Left forelimb (tissue), 1 donor: ENCODE results near the gene NKD1.

Experiments used
- DNase-seq: peaks from one replicate; pipeline ENCODE4 v3.0.0-alpha.2; 2018; ENCODE audit warnings: low spot score

The NKD1 gene

DNA sequence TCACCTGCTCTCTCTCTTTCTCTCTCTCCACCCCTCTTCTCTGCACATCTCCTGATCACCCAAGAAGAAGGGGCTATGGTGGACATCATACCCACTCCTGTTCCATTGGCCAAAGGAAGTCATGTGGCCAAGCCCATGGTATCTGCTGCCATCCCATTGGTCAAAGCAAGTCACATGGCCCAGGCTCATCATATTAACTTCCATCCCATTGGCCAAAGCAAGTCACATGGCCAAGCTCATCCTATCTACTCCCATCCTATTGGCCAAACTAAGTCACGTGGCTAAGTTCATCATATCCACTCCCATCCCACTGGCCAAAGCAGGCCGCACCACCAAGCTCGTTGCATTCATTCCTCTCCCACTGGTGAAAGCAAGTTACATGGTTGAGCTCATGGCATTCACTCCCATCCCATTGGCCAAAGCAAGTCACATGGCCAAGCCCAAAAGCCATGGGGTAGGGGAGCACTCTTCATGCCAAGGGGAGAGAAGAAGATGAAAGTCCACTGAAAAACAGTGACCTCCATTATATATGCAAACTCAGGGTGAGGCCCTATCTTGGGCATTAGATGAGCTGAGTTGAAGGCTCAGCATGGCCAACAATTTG is 103.7 kb downstream of the NKD1 start:
- no peak for DNase-seq

DNA sequence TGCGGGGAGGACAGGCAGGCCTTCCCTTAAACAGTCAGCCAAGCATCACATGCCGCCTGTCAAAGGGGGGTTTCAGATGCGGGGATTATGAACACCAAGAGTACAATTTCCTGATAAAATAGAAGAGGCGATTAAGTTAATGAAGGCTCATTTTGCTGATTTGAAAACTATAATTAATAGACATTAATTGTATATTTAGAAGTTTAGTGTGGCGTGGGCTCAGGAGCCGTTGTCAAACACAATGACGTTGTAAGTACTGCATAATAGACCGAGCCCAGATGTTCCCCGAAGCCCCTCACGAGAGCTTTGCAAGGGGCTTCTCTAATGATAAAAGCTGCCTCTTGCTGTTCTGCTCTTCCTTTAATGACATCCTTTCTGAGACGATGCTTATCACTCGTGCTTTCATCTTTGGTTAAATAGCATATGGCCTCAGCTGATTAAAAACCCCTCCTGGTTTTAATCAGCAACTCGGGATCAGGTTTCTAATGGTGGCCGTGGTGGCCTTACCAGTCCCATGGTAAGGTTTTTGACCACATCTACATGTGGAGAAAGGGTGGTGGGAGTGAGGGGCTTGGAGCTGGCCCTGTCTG is 104.7 kb downstream of the NKD1 start:
- no peak for DNase-seq

GRCh38 chr16:50653633-50654519 is 105.7 kb downstream of the NKD1 start:
- no peak for DNase-seq

- DNase-seq: no peak
Observed at GRCh38 chr16:50655558-50656055, 107.4 kb downstream of the NKD1 start.

DNA sequence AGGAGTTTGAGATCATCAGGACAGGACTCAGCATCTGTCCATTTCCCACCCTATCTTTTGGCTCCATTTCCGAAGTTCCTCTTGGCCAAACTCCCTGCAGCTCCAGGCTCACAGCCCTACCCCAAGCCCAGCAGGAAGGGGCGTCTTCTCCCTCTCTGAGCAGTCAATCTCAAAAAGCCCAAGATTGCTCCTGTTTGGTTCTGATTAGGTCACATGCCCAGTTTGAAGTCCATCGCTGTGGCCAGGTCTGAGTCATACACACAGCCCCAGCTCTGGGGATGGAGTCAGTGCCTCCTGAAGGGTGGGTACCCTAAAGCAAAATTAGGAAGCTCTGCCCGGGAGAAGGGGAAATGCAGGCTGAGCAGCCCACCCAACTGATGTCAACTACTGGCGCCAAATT is 109.0 kb downstream of the NKD1 start:
- DNase-seq: no peak

DNA sequence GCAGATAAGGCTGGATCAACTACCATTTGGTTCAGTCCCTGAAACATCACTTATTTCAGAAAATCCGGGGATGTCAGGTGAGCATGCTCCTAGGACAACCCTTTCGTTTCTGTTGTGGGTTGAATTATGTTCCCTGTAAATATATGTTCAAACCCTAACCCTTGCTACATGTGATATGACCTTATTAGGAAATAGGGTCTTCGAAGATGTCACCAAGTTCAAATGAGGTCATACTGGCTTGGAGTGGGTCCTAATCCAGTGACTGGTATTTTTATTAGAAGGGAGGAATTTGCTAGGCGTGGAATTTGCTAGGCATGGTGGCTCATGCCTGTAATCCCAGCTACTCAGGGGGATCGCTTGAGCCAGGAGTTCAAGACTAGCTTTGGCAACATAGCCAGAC is 111.6 kb downstream of the NKD1 start:
- DNase-seq: no peak

DNA sequence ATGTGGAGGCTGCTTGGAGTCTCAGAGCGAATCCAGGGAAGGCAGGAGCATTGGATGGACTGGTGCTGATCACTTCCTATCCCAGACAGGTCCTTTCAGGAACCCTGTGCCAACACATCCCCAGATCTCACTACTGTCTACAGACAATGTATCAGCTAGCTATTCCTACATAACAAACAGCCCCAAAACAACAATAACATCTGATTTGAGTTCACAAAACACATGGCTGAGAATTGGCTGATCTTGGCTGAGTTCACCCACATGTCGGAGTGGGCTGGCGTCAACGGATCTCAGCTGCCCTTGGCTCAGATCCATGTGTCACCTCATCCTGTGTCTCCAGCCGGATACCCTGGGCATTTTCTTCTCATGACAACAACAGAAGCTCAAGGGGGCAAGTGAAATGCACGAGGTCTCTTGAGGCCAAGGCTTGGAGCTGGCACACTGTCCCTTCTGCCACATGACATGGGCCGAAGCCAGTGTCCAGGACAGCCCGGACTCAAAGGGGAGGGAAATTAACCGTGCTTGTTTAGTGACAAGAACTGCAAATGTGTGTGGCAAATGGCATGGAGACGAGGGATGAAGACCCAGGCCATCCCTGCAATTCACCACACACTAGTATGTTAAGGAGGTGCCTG is 114.2 kb downstream of the NKD1 start:
- DNase-seq: no peak

DNA sequence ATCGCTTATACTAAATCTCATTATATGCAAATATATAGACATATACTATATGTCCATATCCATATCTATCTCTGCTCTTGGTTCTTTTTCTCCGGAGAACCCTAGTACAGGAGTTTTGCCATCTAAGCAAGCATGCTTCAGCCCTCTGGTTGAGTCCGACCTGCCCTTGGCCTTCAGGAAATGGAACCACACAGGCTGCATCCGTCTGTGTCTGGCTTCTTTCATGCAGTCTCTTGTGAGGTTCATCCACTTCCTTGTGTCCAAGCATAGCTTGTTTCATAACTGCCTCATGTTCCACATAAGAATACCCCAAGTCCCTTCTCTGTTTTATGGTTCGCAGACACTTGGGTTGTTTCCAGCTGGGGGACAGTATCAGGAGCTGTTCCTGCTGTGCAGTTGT is 116.1 kb downstream of the NKD1 start:
- DNase-seq: no peak

GRCh38 chr16:50665128-50665878 is 117.1 kb downstream of the NKD1 start:
- peak; percentile 88 for DNase-seq

GRCh38 chr16:50666658-50667496 is 118.7 kb downstream of the NKD1 start:
- DNase-seq: no peak

DNA sequence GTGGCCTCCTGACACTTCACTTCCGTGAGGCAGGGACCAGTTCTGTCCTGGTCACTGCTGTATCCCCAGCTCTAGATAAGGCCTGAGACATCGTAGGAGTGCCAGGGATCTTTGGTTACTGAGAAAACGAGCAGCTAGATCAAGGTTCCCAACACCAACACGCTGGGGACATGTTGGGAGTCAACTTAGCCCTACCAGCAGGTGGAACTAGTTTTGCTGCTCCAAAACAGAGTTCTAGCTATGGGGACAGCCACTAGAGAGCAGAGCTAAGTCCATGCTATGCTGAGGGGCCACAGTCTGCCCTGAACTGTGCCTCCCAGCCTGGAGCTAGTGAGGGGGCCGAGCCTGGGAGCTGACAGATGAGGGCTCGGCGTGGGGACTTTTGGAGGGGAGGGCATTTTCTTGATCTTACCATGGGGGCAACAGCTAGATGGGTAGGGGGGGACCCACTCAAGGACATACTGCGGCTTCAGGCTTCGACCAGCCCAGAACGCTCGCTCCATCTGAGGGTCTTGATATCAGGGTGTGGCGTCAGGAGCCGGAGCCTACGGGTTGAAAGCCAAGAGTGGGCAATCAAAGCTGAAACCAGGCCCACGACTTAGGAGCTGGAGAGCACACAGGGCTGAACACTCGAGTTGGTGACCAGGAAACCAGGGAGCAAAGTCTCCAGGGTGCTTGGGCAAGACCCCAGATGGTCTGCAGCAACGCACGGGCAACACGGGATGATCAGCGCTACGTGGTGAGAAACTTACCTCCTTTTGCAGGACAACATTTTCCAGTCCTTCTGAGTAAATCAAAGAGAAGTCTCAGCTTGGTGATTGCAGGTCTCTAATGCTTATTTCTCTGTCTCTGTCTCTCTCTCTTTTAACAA is 119.5 kb downstream of the NKD1 start:
- no peak for DNase-seq

- DNase-seq: no peak
Observed at GRCh38 chr16:50668368-50669008, 120.3 kb downstream of the NKD1 start.

- no peak for DNase-seq
Observed at GRCh38 chr16:50669741-50670140, 121.5 kb downstream of the NKD1 start.

GRCh38 chr16:50670476-50670875 is 122.3 kb downstream of the NKD1 start:
- DNase-seq: no peak

GRCh38 chr16:50671644-50672260 is 123.6 kb downstream of the NKD1 start:
- no peak for DNase-seq

GRCh38 chr16:50673496-50674275 is 125.5 kb downstream of the NKD1 start:
- DNase-seq: no peak

GRCh38 chr16:50674831-50675230 is 126.6 kb downstream of the NKD1 start:
- no peak for DNase-seq
